NCI-H1105 (cell line): Measurements from ENCODE around the gene SNAI1.
A peak's percentile ranks its signal among the peaks of the same experiment; 100 is the strongest.
"Not testable (repeated sequence)": the region's sequence is repeated elsewhere in the genome, so short reads cannot be mapped to it uniquely, and the experiment has no call there.

ENCODE experiments used
- DNase-seq: peaks from one replicate; lab custom pipeline; 2025; lab: John Stamatoyannopoulos, UW

Gene SNAI1

GRCh38 chr20:49964964-49965780 is 17.6 kb upstream of the SNAI1 start:
- DNase-seq, result peak; percentile 7

- no peak for DNase-seq
Measured at GRCh38 chr20:49965781-49966305, 16.9 kb upstream of the SNAI1 start.

- DNase-seq, result no peak
Measured at GRCh38 chr20:49966861-49967260, 15.9 kb upstream of the SNAI1 start.

GRCh38 chr20:49969234-49969633 is 13.5 kb upstream of the SNAI1 start:
- no peak for DNase-seq

GRCh38 chr20:49969946-49970345 is 12.8 kb upstream of the SNAI1 start:
- DNase-seq, result no peak

- no peak for DNase-seq
Measured at GRCh38 chr20:49970498-49970897, 12.3 kb upstream of the SNAI1 start.

GRCh38 chr20:49973981-49974380 is 8.8 kb upstream of the SNAI1 start:
- no peak for DNase-seq

- no peak for DNase-seq
Measured at GRCh38 chr20:49976542-49976941, 6.2 kb upstream of the SNAI1 start.

GRCh38 chr20:49977740-49978139 is 5.0 kb upstream of the SNAI1 start:
- not testable (repeated sequence) for DNase-seq

- no peak for DNase-seq
Measured at GRCh38 chr20:49978685-49979029, 4.1 kb upstream of the SNAI1 start.

- DNase-seq, result peak; percentile 39
Measured at GRCh38 chr20:49979030-49979832, 3.5 kb upstream of the SNAI1 start.

GRCh38 chr20:49980140-49981008 is 2.4 kb upstream of the SNAI1 start:
- DNase-seq, result no peak

- DNase-seq, result no peak
Measured at GRCh38 chr20:49981218-49982071, 1.3 kb upstream of the SNAI1 start.

GRCh38 chr20:49982072-49982345 is 771 bp upstream of the SNAI1 start:
- DNase-seq, result no peak

GRCh38 chr20:49983123-49983847 is 505 bp downstream of the SNAI1 start:
- no peak for DNase-seq

GRCh38 chr20:49983848-49984408 is 1.1 kb downstream of the SNAI1 start:
- no peak for DNase-seq

- DNase-seq, result no peak
Measured at GRCh38 chr20:49984426-49985153, 1.8 kb downstream of the SNAI1 start.

GRCh38 chr20:49985157-49985556 is 2.4 kb downstream of the SNAI1 start:
- DNase-seq, result no peak

- DNase-seq, result no peak
Measured at GRCh38 chr20:49985617-49986016, 2.8 kb downstream of the SNAI1 start.

GRCh38 chr20:49986049-49986448 is 3.3 kb downstream of the SNAI1 start:
- DNase-seq, result no peak
